22Rv1 (cell line): ENCODE data around the gene BTBD9.

Source experiments
- ZFX ChIP-seq: fragments of 450-650 bp; IDR thresholded peaks from 2 replicates; pipeline ENCODE4 v1.6.1; 2017; ENCODE audit warnings: antibody characterized with exemption, borderline replicate concordance
- TF ChIP-seq, protein P1 (sequence below): fragments of 450-650 bp; IDR thresholded peaks from 2 replicates; pipeline ENCODE4 v1.5.1; 2017; ENCODE audit warnings: mild to moderate bottlenecking

DNA sequence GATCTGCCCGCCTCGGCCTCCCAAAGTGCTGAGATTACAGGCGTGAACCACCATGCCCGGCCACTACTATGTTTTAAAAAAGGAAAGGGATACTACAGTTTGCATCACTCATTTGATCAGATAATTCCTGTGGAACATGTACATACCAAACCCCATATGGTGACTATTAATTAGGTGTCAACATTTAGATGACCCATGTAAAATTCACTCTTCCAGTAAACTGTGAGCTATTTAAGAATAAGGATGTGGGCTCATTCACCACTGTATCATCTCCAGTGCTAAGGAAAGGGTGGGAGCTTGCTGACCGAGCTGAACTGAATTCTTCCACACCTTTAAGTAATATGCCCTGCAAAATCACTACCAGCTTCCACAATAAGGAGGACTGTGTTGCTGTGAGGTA, 127.5 kb downstream of the BTBD9 start:
- TF ChIP-seq, protein P1, sequence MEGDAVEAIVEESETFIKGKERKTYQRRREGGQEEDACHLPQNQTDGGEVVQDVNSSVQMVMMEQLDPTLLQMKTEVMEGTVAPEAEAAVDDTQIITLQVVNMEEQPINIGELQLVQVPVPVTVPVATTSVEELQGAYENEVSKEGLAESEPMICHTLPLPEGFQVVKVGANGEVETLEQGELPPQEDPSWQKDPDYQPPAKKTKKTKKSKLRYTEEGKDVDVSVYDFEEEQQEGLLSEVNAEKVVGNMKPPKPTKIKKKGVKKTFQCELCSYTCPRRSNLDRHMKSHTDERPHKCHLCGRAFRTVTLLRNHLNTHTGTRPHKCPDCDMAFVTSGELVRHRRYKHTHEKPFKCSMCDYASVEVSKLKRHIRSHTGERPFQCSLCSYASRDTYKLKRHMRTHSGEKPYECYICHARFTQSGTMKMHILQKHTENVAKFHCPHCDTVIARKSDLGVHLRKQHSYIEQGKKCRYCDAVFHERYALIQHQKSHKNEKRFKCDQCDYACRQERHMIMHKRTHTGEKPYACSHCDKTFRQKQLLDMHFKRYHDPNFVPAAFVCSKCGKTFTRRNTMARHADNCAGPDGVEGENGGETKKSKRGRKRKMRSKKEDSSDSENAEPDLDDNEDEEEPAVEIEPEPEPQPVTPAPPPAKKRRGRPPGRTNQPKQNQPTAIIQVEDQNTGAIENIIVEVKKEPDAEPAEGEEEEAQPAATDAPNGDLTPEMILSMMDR, result no peak
- TF ChIP-seq ZFX, result no peak
